Measurements from ENCODE around the gene HS3ST5. TPM values are rescaled to one million over a fixed set of nuclear protein-coding genes. Genes with fewer than 3 reads are reported as not detected.

HS3ST5 gene
- total RNA-seq, 1 experiment from 2014 or later: 14.4 TPM

GRCh38 chr6:114389111-114389510, 46.3 kb upstream of the HS3ST5 start:
- TF ChIP-seq, protein P1, sequence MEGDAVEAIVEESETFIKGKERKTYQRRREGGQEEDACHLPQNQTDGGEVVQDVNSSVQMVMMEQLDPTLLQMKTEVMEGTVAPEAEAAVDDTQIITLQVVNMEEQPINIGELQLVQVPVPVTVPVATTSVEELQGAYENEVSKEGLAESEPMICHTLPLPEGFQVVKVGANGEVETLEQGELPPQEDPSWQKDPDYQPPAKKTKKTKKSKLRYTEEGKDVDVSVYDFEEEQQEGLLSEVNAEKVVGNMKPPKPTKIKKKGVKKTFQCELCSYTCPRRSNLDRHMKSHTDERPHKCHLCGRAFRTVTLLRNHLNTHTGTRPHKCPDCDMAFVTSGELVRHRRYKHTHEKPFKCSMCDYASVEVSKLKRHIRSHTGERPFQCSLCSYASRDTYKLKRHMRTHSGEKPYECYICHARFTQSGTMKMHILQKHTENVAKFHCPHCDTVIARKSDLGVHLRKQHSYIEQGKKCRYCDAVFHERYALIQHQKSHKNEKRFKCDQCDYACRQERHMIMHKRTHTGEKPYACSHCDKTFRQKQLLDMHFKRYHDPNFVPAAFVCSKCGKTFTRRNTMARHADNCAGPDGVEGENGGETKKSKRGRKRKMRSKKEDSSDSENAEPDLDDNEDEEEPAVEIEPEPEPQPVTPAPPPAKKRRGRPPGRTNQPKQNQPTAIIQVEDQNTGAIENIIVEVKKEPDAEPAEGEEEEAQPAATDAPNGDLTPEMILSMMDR (conservative IDR thresholded peaks at IDR 0.05): no peak
- Histone ChIP-seq H3K79me2 (ENCODE audit: insufficient read depth, low read length) (no peaks in the 10 kb centered on the region), H3K9me3 (ENCODE audit: control insufficient read depth, low read depth, low read length) (no peaks in the 10 kb centered on the region), H2AK5ac (ENCODE audit: insufficient read length, low read length) (no peak overlapping the region), H3K4me2 (ENCODE audit: insufficient read depth, insufficient read length, low read length) (no peak overlapping the region), H3K27ac (ENCODE audit: insufficient read length, low read depth, low read length) (no peak overlapping the region), H3K23ac (ENCODE audit: insufficient read length, low read depth, low read length) (no peak overlapping the region), H4K91ac (ENCODE audit: insufficient read length, low read depth, low read length) (no peak overlapping the region), H2BK120ac (ENCODE audit: low read depth, low read length, poor library complexity, severe bottlenecking) (no peak overlapping the region), H2BK15ac (ENCODE audit: low read depth, low read length) (no peak overlapping the region), H3K18ac (ENCODE audit: insufficient read length, low read depth, low read length) (no peak overlapping the region), H3K23me2 (ENCODE audit: insufficient read length, low read depth, low read length, poor library complexity, severe bottlenecking) (no peaks in the 10 kb centered on the region), H3K27me3 (ENCODE audit: insufficient read depth, low read length) (no peaks in the 10 kb centered on the region), H3K4me1 (ENCODE audit: insufficient read depth, low read length) (peaks cover 5% of the 10 kb centered on the region; the same call in 1 of the 2 replicates), H4K8ac (replicated peaks; ENCODE audit: insufficient read length, low read depth, low read length) (no peak overlapping the region), H3K56ac (ENCODE audit: insufficient read length, low read depth, low read length) (no peak overlapping the region), H2BK5ac (ENCODE audit: insufficient read length, low read length) (no peak overlapping the region), H2BK12ac (ENCODE audit: insufficient read length, low read depth, low read length) (no peak overlapping the region), H3K14ac (ENCODE audit: insufficient read depth, low read length) (no peak overlapping the region), H4K20me1 (ENCODE audit: control insufficient read depth, insufficient read depth, insufficient read length) (no peaks in the 10 kb centered on the region), H3T11ph (ENCODE audit: low read length) (no peak overlapping the region), H3K4ac (ENCODE audit: low read depth, low read length) (no peak overlapping the region), H4K5ac (ENCODE audit: insufficient read length, low read depth, low read length) (no peak overlapping the region), H2BK20ac (ENCODE audit: low read depth, low read length, poor library complexity, severe bottlenecking) (no peak overlapping the region), H3K79me1 (ENCODE audit: insufficient read depth, low read depth, low read length, poor library complexity, severe bottlenecking) (no peaks in the 10 kb centered on the region), H2AFZ (ENCODE audit: low read length) (no peak overlapping the region), H3K9ac (ENCODE audit: extremely low read depth, insufficient read length, low read length) (no peak overlapping the region)
- DNase-seq: no peak
- peak overlapping the region; percentile 46 to 79 (median 63); a peak in 5 of 7 replicates for H3K27ac Mint-ChIP-seq
- H3K36me3 Mint-ChIP-seq (ENCODE audit: insufficient read depth in 1 of 3, low read depth in 3 of 3): no peaks in the 10 kb centered on the region
- H3K9me3 Mint-ChIP-seq: no peaks in the 10 kb centered on the region
- H3K27me3 Mint-ChIP-seq (ENCODE audit: low read depth): no peaks in the 10 kb centered on the region
- H3K4me3 Mint-ChIP-seq: no peak overlapping the region
- peaks cover 50 to 54% of the 10 kb centered on the region in 2 experiments for H3K4me1 Mint-ChIP-seq
